Central memory CD8-positive, alpha-beta T cell (primary cell): ENCODE measurements around the gene SPRED3.
A peak's percentile ranks its signal among the peaks of the same experiment; 100 is the strongest.

Source experiments
- ATAC-seq: fragments of 150-1000 bp; cut with Tn5 transposase; replicated peaks from 2 replicates; pipeline ENCODE4 v1.10.0; 2022; ENCODE audit warnings: mild to moderate bottlenecking, moderate FRiP score, moderate number of reproducible peaks; ENCODE audit not compliant: poor library complexity, severe bottlenecking; ENCODE audit errors: extremely low read depth
- DNase-seq, 2 donors: peaks; one replicate each; pipeline ENCODE4 v3.0.0; 2021; ENCODE audit warnings: low spot score in 2 of 2
- H3K27ac Mint-ChIP-seq: one replicate; pipeline ENCODE4 v1.8.0; 2022; ENCODE audit warnings: low read depth, mild to moderate bottlenecking, moderate library complexity, mixed read lengths
- H3K27me3 Mint-ChIP-seq: one replicate; pipeline ENCODE4 v1.8.0; 2022; ENCODE audit warnings: mixed read lengths
- H3K36me3 Mint-ChIP-seq: one replicate; pipeline ENCODE4 v1.8.0; 2022; ENCODE audit warnings: mild to moderate bottlenecking, moderate library complexity, mixed read lengths; ENCODE audit not compliant: insufficient read depth
- H3K4me1 Mint-ChIP-seq: one replicate; pipeline ENCODE4 v1.8.0; 2022; ENCODE audit warnings: mixed read lengths
- H3K4me3 Mint-ChIP-seq: one replicate; pipeline ENCODE4 v1.8.0; 2022; ENCODE audit warnings: mild to moderate bottlenecking, moderate library complexity, mixed read lengths
- H3K9me3 Mint-ChIP-seq: one replicate; pipeline ENCODE4 v1.8.0; 2022; ENCODE audit warnings: mixed read lengths

Gene SPRED3

DNA sequence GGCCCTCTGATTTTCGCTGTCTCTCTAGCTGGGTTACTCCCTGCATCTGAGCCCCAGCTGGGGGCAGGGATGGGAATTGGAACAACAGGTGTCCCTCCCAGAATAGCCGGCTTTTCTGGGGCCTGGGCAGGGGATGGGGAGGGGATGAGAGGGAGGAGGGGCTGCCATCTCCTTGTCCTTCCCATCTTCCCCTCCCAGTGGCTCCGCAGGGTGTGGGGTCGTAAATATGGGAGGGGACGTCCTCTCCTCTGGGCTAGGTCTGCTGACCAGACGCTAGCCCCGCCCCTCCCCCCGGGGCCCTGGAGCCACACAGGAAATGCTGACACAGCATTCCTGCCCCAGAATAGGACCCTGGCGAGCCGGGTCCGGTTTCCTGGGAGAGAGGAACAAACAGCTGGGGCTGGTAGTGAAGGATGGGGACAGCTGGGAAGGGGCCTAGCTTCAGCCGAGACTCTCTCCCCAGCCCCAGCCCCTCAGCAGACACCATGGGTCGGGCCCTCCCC is 46.1 kb downstream of the SPRED3 start:
- peaks cover 48% of the 10 kb centered on the region for H3K27me3 Mint-ChIP-seq
- H3K27ac Mint-ChIP-seq, result no peak overlapping the region
- peak overlapping the region; percentile 26 for H3K4me3 Mint-ChIP-seq
- no peak for DNase-seq
- no peak for ATAC-seq
- no peaks in the 10 kb centered on the region for H3K9me3 Mint-ChIP-seq
- peaks cover 11% of the 10 kb centered on the region for H3K4me1 Mint-ChIP-seq
- no peaks in the 10 kb centered on the region for H3K36me3 Mint-ChIP-seq

DNA sequence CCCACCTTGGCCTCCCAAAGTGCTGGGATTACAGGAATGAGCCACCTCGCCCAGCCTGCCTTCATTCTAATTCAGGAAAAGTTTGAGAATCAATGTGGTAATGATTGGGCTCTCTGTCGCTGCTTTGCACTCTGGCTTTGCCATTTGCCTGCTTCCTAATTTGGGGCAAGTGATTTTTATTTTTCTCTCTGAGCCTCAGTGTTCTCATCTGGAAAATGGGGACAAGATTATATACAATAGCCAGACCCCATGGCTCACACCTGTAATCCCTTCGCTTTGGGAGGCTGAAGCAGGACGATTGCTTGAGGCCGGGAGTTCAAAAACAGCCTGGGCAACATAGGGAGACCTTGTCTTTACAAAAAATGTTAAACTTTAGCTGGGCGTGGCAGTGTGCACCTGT is 48.8 kb downstream of the SPRED3 start:
- DNase-seq (no peak), ATAC-seq (no peak)
- Mint-ChIP-seq H3K4me3 (no peak overlapping the region), H3K9me3 (no peaks in the 10 kb centered on the region), H3K27ac (no peak overlapping the region), H3K4me1 (peaks cover 11% of the 10 kb centered on the region), H3K27me3 (peaks cover 57% of the 10 kb centered on the region), H3K36me3 (no peaks in the 10 kb centered on the region)

DNA sequence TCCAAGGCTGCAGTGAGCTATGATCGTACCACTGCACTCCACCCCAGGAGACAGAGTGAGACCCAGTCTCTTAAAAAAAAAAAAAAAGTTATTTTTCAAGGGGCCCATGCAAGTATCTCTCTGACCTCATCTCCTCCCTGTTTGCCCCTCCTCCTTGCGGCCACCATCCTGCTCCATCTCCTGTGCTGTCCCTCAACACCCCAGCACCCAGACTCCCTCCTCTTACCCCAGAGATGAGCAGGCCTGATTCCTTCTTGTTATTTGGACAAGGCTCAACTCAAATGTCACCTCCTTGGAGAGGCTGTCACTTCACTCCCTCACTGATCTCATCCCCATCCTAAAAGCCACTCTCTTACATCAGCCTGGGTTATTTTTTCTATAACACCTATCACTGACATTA is 49.4 kb downstream of the SPRED3 start:
- peaks cover 59% of the 10 kb centered on the region for H3K27me3 Mint-ChIP-seq
- no peak overlapping the region for H3K4me3 Mint-ChIP-seq
- no peak overlapping the region for H3K27ac Mint-ChIP-seq

GRCh38 chr19:38440592-38440991 is 52.1 kb downstream of the SPRED3 start:
- Mint-ChIP-seq H3K4me3 (no peak overlapping the region), H3K4me1 (no peaks in the 10 kb centered on the region), H3K27me3 (peaks cover 59% of the 10 kb centered on the region), H3K36me3 (no peaks in the 10 kb centered on the region), H3K9me3 (no peaks in the 10 kb centered on the region), H3K27ac (no peak overlapping the region)
- ATAC-seq (no peak), DNase-seq (no peak)

More for the DNA sequence above, 49.4 kb downstream of the SPRED3 start:
- ATAC-seq (no peak), DNase-seq (no peak)
- Mint-ChIP-seq H3K36me3 (no peaks in the 10 kb centered on the region), H3K4me1 (peaks cover 11% of the 10 kb centered on the region), H3K9me3 (no peaks in the 10 kb centered on the region)

DNA sequence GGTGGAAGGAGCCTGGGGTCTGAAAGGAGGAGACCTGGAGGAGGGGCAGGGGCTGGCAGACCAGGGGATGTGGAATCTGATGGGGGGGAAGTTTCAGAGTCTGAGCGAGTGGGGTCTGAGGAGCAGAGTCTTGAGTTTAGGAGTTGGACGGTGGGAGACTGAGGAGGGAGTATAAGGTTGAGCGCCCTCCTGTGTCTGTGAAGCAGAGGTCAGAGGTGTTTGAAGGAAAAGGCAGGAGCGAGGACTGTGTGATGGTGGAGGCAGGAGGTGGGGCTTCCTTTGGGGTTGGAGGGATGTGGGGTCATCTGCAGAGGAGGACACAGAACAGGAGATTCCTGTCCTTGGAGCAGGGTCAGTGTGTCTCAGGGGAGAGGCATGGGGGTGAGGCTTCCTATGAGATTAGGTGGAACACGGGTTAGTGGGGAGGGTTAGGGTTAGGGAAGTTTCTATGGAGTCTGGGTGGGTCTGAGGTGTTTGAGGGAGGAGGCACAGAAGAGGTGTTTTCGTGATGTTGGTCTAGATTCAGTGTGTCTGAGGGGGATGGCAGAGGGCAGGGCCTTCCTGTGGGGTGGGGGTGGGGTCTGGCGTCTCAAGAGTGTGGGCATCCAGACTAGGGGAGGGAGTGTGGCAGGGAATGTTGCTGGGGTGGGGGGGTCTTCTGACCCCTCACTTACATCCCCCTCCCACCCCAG is 53.3 kb downstream of the SPRED3 start:
- Mint-ChIP-seq H3K27ac (no peak overlapping the region), H3K4me3 (no peak overlapping the region), H3K36me3 (no peaks in the 10 kb centered on the region), H3K27me3 (peaks cover 54% of the 10 kb centered on the region), H3K4me1 (no peaks in the 10 kb centered on the region), H3K9me3 (no peaks in the 10 kb centered on the region)
- DNase-seq (no peak), ATAC-seq (no peak)

- Mint-ChIP-seq H3K27me3 (peaks cover 44% of the 10 kb centered on the region), H3K27ac (no peak overlapping the region), H3K36me3 (no peaks in the 10 kb centered on the region), H3K4me3 (no peak overlapping the region), H3K9me3 (no peaks in the 10 kb centered on the region), H3K4me1 (no peaks in the 10 kb centered on the region)
- DNase-seq (no peak), ATAC-seq (no peak)
Observed at GRCh38 chr19:38442736-38443135, 54.2 kb downstream of the SPRED3 start.

DNA sequence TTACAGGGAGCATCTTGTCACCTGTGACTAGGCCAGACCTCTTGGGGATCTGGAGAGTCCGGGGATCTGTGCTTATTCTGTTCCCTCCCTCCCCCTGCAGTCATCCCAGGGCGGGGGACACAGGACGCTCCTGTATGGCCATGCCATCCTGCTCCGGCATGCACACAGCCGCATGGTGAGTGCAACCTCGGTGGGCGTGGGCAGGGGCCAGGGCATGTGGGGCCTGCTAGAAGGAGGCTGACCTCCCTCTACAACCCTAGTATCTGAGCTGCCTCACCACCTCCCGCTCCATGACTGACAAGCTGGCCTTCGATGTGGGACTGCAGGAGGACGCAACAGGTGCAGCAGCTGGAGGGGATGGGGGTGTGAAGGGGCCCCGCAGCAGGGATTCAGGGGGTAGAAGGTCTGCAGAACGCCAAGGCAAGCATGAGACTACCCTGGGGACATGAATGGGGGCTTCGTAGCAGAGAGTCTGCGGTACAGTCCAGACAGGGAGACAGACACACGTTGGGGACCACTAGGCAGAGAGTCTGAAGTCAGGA is 55.0 kb downstream of the SPRED3 start:
- no peak overlapping the region for H3K27ac Mint-ChIP-seq
- H3K9me3 Mint-ChIP-seq, result no peaks in the 10 kb centered on the region
- H3K36me3 Mint-ChIP-seq, result no peaks in the 10 kb centered on the region
- DNase-seq (no peak), ATAC-seq (no peak)
- no peaks in the 10 kb centered on the region for H3K4me1 Mint-ChIP-seq
- peaks cover 38% of the 10 kb centered on the region for H3K27me3 Mint-ChIP-seq
- no peak overlapping the region for H3K4me3 Mint-ChIP-seq

DNA sequence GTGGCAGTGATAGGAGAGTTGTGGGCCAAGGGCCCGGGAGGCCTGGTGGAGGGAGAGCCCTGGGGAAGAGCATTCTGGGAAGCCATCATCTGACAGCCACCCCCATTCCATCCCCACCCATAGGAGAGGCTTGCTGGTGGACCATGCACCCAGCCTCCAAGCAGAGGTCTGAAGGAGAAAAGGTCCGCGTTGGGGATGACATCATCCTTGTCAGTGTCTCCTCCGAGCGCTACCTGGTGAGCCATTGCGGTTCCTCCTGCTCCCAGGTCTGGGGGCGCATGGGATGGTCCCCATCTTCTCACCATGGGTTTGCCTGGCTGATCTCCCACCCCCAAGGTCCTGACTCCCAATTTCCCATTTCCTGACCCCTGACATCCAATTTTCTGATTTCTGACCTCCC is 55.5 kb downstream of the SPRED3 start:
- DNase-seq (no peak), ATAC-seq (no peak)
- H3K9me3 Mint-ChIP-seq, result no peaks in the 10 kb centered on the region
- no peak overlapping the region for H3K27ac Mint-ChIP-seq
- H3K36me3 Mint-ChIP-seq, result no peaks in the 10 kb centered on the region
- no peak overlapping the region for H3K4me3 Mint-ChIP-seq
- H3K4me1 Mint-ChIP-seq, result no peaks in the 10 kb centered on the region
- peaks cover 43% of the 10 kb centered on the region for H3K27me3 Mint-ChIP-seq

GRCh38 chr19:38445362-38445761 is 56.9 kb downstream of the SPRED3 start:
- Mint-ChIP-seq H3K9me3 (peaks cover 4% of the 10 kb centered on the region), H3K36me3 (no peaks in the 10 kb centered on the region), H3K4me1 (no peaks in the 10 kb centered on the region), H3K27ac (no peak overlapping the region), H3K4me3 (no peak overlapping the region), H3K27me3 (peaks cover 53% of the 10 kb centered on the region)
- DNase-seq (no peak), ATAC-seq (no peak)

DNA sequence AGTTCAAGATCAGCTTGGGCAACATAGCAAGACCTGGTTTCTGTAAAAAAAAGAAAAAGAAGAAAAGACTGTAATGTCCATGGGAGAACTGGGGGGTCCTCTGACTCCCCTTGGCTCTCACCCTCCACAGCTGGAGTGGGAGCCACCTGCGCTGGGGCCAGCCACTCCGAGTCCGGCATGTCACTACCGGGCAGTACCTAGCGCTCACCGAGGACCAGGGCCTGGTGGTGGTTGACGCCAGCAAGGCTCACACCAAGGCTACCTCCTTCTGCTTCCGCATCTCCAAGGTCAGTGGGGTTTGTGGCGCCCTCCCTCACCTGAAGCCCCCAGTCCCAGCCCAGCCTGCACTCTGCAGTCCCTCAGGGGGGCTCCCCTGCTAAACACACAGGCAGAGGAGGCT is 59.7 kb downstream of the SPRED3 start:
- no peak overlapping the region for H3K4me3 Mint-ChIP-seq
- peaks cover 37% of the 10 kb centered on the region for H3K27me3 Mint-ChIP-seq
- no peaks in the 10 kb centered on the region for H3K4me1 Mint-ChIP-seq
- no peak for ATAC-seq
- no peak for DNase-seq
- no peak overlapping the region for H3K27ac Mint-ChIP-seq
- H3K9me3 Mint-ChIP-seq, result peaks cover 4% of the 10 kb centered on the region
- H3K36me3 Mint-ChIP-seq, result no peaks in the 10 kb centered on the region
